HepG2 (cell line): ENCODE results near the gene ARHGAP33. TPM values are rescaled to one million over a fixed set of nuclear protein-coding genes. Genes with fewer than 3 reads are reported as not detected.

Experiments used
- ATF7-NPFF ChIP-seq: sonication (generic); formaldehyde crosslinking; IDR thresholded peaks from 2 replicates; pipeline ENCODE4 v1.8.1; 2023; ENCODE audit warnings: mild to moderate bottlenecking, low read depth, missing genetic modification reagents, moderate library complexity
- BCL6 ChIP-seq: IDR thresholded peaks from 2 replicates; pipeline ENCODE4 v1.6.1; 2016; ENCODE audit warnings: missing genetic modification reagents, missing compliant biosample characterization
- CREM ChIP-seq, 2 experiments: sonication (generic) in 1 of 2; formaldehyde crosslinking in 1 of 2; IDR thresholded peaks; 2 replicates each; pipeline versions ENCODE4 v1.4.0 to v1.6.1; 2016 to 2020; ENCODE audit warnings: antibody characterized with exemption in 1 of 2, mild to moderate bottlenecking in 1 of 2, missing genetic modification reagents in 1 of 2
- FOXM1 ChIP-seq: sonication (generic); formaldehyde crosslinking; IDR thresholded peaks from 2 replicates; pipeline ENCODE4 v1.5.0; 2020; ENCODE audit warnings: missing genetic modification reagents
- GABPA ChIP-seq, 2 experiments: IDR thresholded peaks; 2 replicates each; pipeline ENCODE4 v1.6.1; 2011 to 2016; ENCODE audit warnings: low read depth in 2 of 2, low read length in 1 of 2, missing biosample characterization in 1 of 2, missing genetic modification characterization in 1 of 2
- GATAD1 ChIP-seq: IDR thresholded peaks from 2 replicates; pipeline ENCODE4 v1.6.1; 2016; ENCODE audit warnings: missing genetic modification reagents, missing compliant biosample characterization
- HCFC1 ChIP-seq: fragments of 150-350 bp; IDR thresholded peaks from 2 replicates; pipeline ENCODE4 v1.6.1; 2014; ENCODE audit warnings: low read depth, low read length
- KDM4B ChIP-seq: sonication (generic); formaldehyde crosslinking; IDR thresholded peaks from 2 replicates; pipeline ENCODE4 v1.4.0; 2020; ENCODE audit warnings: missing genetic modification reagents
- NAIF1 ChIP-seq: sonication (generic); formaldehyde crosslinking; IDR thresholded peaks from 2 replicates; pipeline ENCODE4 v1.5.0; 2020; ENCODE audit warnings: mild to moderate bottlenecking, missing genetic modification reagents, borderline replicate concordance
- PAX8 ChIP-seq: sonication (generic); formaldehyde crosslinking; IDR thresholded peaks from 2 replicates; pipeline ENCODE4 v1.8.0; 2022; ENCODE audit warnings: mild to moderate bottlenecking, missing genetic modification reagents, borderline replicate concordance
- PHF8 ChIP-seq: sonication (generic); formaldehyde crosslinking; IDR thresholded peaks from 2 replicates; pipeline ENCODE4 v1.5.0; 2020; ENCODE audit warnings: missing genetic modification reagents
- SIN3A ChIP-seq: IDR thresholded peaks from 2 replicates; pipeline ENCODE4 v1.6.1; 2011; ENCODE audit warnings: low read depth, mild to moderate bottlenecking, control low read depth, low read length, borderline replicate concordance
- SP2 ChIP-seq: sonication (generic); formaldehyde crosslinking; IDR thresholded peaks from 2 replicates; pipeline ENCODE4 v1.5.1; 2020; ENCODE audit warnings: mild to moderate bottlenecking, missing genetic modification reagents
- SPEN ChIP-seq: sonication (generic); formaldehyde crosslinking; IDR thresholded peaks from 2 replicates; pipeline ENCODE4 v1.5.1; 2020; ENCODE audit warnings: low read depth, mild to moderate bottlenecking, missing genetic modification reagents
- TRIM24 ChIP-seq: sonication (generic); formaldehyde crosslinking; IDR thresholded peaks from 2 replicates; pipeline ENCODE4 v1.8.0; 2022; ENCODE audit warnings: mild to moderate bottlenecking, missing genetic modification reagents
- YY1 ChIP-seq: IDR thresholded peaks from 2 replicates; pipeline ENCODE4 v1.6.1; 2011; ENCODE audit warnings: low read length, low read depth, moderate library complexity, mild to moderate bottlenecking; ENCODE audit not compliant: insufficient read depth, insufficient replicate concordance
- ZBTB1 ChIP-seq: sonication (generic); formaldehyde crosslinking; IDR thresholded peaks from 2 replicates; pipeline ENCODE4 v1.4.0; 2020; ENCODE audit warnings: missing genetic modification reagents, borderline replicate concordance
- ZBTB20 ChIP-seq: sonication (generic); formaldehyde crosslinking; IDR thresholded peaks from 2 replicates; pipeline ENCODE4 v1.8.1; 2023; ENCODE audit warnings: missing genetic modification reagents, low read depth, mild to moderate bottlenecking, borderline replicate concordance
- ZNF10 ChIP-seq: sonication (generic); formaldehyde crosslinking; IDR thresholded peaks from 2 replicates; pipeline ENCODE4 v1.4.0; 2020; ENCODE audit warnings: mild to moderate bottlenecking, low read depth, missing genetic modification reagents, borderline replicate concordance
- ZNF224 ChIP-seq: sonication (generic); formaldehyde crosslinking; IDR thresholded peaks from 2 replicates; pipeline ENCODE4 v1.5.0; 2020; ENCODE audit warnings: mild to moderate bottlenecking, missing genetic modification reagents
- ZNF251 ChIP-seq: sonication (generic); formaldehyde crosslinking; IDR thresholded peaks from 2 replicates; pipeline ENCODE4 v1.9.0; 2021; ENCODE audit warnings: mild to moderate bottlenecking, missing genetic modification reagents
- ZNF292 ChIP-seq: sonication (generic); formaldehyde crosslinking; IDR thresholded peaks from 2 replicates; pipeline ENCODE4 v1.8.1; 2022; ENCODE audit warnings: mild to moderate bottlenecking, low read depth, missing genetic modification reagents, borderline replicate concordance
- ZNF629 ChIP-seq: sonication (generic); formaldehyde crosslinking; conservative IDR thresholded peaks from 2 replicates; pipeline ENCODE4 v1.5.0; 2020; ENCODE audit warnings: missing genetic modification reagents
- ZSCAN20 ChIP-seq: sonication (generic); formaldehyde crosslinking; IDR thresholded peaks from 2 replicates; pipeline ENCODE4 v1.4.0; 2020; ENCODE audit warnings: missing genetic modification reagents, mild to moderate bottlenecking, borderline replicate concordance
- polyA plus RNA-seq, 8 experiments: library from polyadenylated mRNA; depleted of rRNA in 3 of 8; stranded (reverse) in 7 of 8; unstranded in 1 of 8; fragments of >200 nt; fragmentation: Illumina TruSeq in 4 of 8; extraction: Trizol in 4 of 8; gene quantifications; 2 replicates each; pipeline versions ENCODE4 v1.2.1 to v1.2.3, GENCODE V29; 2011 to 2016; ENCODE audit warnings: low read depth in 4 of 8, missing spikeins in 1 of 8, mixed read lengths in 1 of 8; ENCODE audit not compliant: insufficient read depth in 1 of 8
- total RNA-seq, 5 experiments: library from RNA; depleted of rRNA; stranded (reverse); fragments of >200 nt; fragmentation: Illumina TruSeq; extraction: Trizol; gene quantifications; 2 replicates each; pipeline ENCODE4 v1.2.3, GENCODE V29; 2016; ENCODE audit warnings: low read depth in 1 of 5
- TF ChIP-seq, protein P1 (sequence below): IDR thresholded peaks from 2 replicates; pipeline ENCODE4 v1.6.1; 2016; ENCODE audit warnings: missing genetic modification reagents, missing compliant biosample characterization
- TF ChIP-seq, protein P2 (sequence below): sonication (generic); formaldehyde crosslinking; IDR thresholded peaks from 2 replicates; pipeline ENCODE4 v1.8.0; 2022; ENCODE audit warnings: missing genetic modification reagents, low read depth, mild to moderate bottlenecking, borderline replicate concordance
- TF ChIP-seq, protein P3 (sequence below): sonication (generic); formaldehyde crosslinking; conservative IDR thresholded peaks from 2 replicates; pipeline ENCODE4 v1.4.0; 2020; ENCODE audit warnings: missing genetic modification reagents
- TF ChIP-seq, protein P4 (sequence below): sonication (generic); formaldehyde crosslinking; IDR thresholded peaks from 2 replicates; pipeline ENCODE4 v1.4.0; 2020; ENCODE audit warnings: missing genetic modification reagents

Gene ARHGAP33
- total and polyA plus RNA-seq, 2 of the 13 experiments (the other 11 are each of a cell fraction or from before 2014, with no cell fraction given), result 1.3 to 2.7 TPM

DNA sequence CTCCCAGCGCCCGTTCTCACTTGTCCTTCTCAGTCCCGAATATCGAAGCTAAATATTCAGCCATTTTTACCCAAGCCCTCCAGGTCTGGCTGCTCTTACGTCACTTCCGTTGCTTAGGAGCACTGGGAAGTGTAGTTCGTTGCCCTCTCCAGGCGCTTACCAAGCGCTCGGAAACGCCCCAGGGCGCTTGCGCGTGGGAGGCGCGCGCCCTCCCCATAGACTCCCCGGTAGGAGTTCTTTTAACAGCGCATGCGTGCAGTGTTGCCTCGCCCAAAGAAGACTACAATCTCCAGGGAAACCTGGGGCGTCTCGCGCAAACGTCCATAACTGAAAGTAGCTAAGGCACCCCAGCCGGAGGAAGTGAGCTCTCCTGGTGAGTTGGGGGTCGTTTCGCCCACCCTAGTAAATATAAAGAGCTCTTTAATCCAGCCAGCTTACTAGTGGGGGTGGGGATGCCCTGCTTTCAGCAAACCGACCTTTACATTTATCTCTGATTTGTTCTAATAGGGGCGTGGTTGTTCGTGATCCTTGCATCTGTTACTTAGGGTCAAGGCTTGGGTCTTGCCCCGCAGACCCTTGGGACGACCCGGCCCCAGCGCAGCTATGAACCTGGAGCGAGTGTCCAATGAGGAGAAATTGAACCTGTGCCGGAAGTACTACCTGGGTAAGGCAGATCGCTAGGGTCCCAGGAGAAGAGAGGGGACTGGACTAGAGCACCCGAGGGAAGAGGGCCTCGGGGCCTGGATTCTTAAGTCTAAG is 29.9 kb upstream of the ARHGAP33 start, which contains the start of the genes PSENEN and U2AF1L4 (continued):
- TF ChIP-seq YY1 (peak; percentile 90), ZNF292 (CRISPR knock-in tag) (no peak), BCL6 (CRISPR knock-in tag) (no peak), ZBTB1 (no peak), TRIM24 (CRISPR knock-in tag) (no peak), PHF8 (CRISPR knock-in tag) (0 out of 2 replicates have a peak, but pooled peaks have one; percentile 23), ZBTB20 (CRISPR knock-in tag) (no peak), ZNF251 (CRISPR knock-in tag) (no peak), SIN3A (peak; percentile 83), SPEN (no peak; the same call in 1 of the 2 replicates), KDM4B (no peak), NAIF1 (CRISPR knock-in tag) (0 out of 2 replicates have a peak, but pooled peaks have one; percentile 36), HCFC1 (peak; percentile 89), GATAD1 (CRISPR knock-in tag) (peak; percentile 91), FOXM1 (CRISPR knock-in tag) (no peak), GABPA (IDR thresholded peaks at IDR 0.05; ENCODE audit: low read depth, low read length) (peak; percentile 79), GABPA (CRISPR knock-in tag; IDR thresholded peaks at IDR 0.05; ENCODE audit: low read depth) (peak; percentile 94), PAX8 (CRISPR knock-in tag) (no peak), ZNF10 (CRISPR knock-in tag) (no peak), ATF7-NPFF (CRISPR knock-in tag) (no peak), ZNF224 (CRISPR knock-in tag) (0 out of 2 replicates have a peak, but pooled peaks have one; percentile 39), CREM (IDR thresholded peaks at IDR 0.05) (peak; percentile 98), CREM (CRISPR knock-in tag; IDR thresholded peaks at IDR 0.05) (0 out of 2 replicates have a peak, but pooled peaks have one; percentile 35), ZSCAN20 (CRISPR knock-in tag) (no peak), SP2 (CRISPR knock-in tag) (peak; percentile 50), ZNF629 (CRISPR knock-in tag) (no peak)
- TF ChIP-seq, protein P1, sequence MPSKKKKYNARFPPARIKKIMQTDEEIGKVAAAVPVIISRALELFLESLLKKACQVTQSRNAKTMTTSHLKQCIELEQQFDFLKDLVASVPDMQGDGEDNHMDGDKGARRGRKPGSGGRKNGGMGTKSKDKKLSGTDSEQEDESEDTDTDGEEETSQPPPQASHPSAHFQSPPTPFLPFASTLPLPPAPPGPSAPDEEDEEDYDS, result no peak
- TF ChIP-seq, protein P2, sequence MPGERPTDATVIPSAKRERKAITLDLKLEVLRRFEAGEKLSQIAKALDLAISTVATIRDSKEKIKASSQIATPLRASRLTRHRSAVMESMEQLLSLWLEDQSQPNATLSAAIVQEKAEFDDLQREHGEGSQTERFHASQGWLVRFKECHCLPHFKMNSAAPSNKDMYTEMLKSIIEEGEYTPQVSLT (CRISPR knock-in tag), result no peak
- TF ChIP-seq, protein P3, sequence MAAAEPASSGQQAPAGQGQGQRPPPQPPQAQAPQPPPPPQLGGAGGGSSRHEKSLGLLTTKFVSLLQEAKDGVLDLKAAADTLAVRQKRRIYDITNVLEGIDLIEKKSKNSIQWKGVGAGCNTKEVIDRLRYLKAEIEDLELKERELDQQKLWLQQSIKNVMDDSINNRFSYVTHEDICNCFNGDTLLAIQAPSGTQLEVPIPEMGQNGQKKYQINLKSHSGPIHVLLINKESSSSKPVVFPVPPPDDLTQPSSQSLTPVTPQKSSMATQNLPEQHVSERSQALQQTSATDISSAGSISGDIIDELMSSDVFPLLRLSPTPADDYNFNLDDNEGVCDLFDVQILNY (CRISPR knock-in tag), result no peak
- TF ChIP-seq, protein P4, sequence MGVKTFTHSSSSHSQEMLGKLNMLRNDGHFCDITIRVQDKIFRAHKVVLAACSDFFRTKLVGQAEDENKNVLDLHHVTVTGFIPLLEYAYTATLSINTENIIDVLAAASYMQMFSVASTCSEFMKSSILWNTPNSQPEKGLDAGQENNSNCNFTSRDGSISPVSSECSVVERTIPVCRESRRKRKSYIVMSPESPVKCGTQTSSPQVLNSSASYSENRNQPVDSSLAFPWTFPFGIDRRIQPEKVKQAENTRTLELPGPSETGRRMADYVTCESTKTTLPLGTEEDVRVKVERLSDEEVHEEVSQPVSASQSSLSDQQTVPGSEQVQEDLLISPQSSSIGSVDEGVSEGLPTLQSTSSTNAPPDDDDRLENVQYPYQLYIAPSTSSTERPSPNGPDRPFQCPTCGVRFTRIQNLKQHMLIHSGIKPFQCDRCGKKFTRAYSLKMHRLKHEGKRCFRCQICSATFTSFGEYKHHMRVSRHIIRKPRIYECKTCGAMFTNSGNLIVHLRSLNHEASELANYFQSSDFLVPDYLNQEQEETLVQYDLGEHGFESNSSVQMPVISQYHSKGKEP, result no peak
